Measurements from ENCODE around the gene MCM5. TPM values are rescaled to one million over a fixed set of nuclear protein-coding genes. Genes with fewer than 3 reads are reported as not detected.

MCM5 gene
- polyA plus RNA-seq, 3 donors, result 23.4 to 39.8 (median 25.5) TPM

GRCh38 chr22:35418088-35418487 lies 18.1 kb downstream of the MCM5 start:
- peak overlapping the region in 5 of 7 donors; percentile 6 to 82 (median 63) for H3K27ac Mint-ChIP-seq

DNA sequence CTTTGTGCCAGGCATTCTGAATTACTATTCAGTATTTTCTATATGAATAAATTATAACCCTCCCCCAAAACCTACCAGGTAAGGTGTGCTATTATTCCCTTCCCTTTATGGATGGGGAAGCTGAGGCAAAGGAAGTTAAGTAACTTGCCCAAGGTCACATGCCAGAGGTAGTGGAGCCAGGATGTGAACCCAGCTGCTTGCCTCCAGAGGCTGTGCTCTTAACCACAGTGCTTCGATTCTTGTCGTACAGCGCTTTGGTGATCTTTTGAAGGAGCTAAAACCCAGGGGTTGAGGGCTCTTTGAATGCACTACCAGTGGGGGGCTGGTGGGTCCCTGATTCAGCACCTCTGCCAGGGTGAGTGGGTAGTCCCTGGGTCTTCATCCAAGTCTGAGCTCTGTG lies 18.8 kb downstream of the MCM5 start:
- TF ChIP-seq, protein P1, sequence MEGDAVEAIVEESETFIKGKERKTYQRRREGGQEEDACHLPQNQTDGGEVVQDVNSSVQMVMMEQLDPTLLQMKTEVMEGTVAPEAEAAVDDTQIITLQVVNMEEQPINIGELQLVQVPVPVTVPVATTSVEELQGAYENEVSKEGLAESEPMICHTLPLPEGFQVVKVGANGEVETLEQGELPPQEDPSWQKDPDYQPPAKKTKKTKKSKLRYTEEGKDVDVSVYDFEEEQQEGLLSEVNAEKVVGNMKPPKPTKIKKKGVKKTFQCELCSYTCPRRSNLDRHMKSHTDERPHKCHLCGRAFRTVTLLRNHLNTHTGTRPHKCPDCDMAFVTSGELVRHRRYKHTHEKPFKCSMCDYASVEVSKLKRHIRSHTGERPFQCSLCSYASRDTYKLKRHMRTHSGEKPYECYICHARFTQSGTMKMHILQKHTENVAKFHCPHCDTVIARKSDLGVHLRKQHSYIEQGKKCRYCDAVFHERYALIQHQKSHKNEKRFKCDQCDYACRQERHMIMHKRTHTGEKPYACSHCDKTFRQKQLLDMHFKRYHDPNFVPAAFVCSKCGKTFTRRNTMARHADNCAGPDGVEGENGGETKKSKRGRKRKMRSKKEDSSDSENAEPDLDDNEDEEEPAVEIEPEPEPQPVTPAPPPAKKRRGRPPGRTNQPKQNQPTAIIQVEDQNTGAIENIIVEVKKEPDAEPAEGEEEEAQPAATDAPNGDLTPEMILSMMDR (IDR thresholded peaks at IDR 0.05), result no peak
- no peaks in the 10 kb centered on the region for H3K27me3 ChIP-seq (ENCODE audit: control insufficient read depth in 2 of 2, insufficient read depth in 2 of 2, low read length in 2 of 2)
- peaks cover 4% of the 10 kb centered on the region for H3K79me2 ChIP-seq (ENCODE audit: insufficient read depth, low read length)
- H3K9ac ChIP-seq (ENCODE audit: insufficient read depth, low read length, poor library complexity, severe bottlenecking), result no peak overlapping the region
- H3K9me3 ChIP-seq (replicated peaks in 1 of 2; ENCODE audit: control insufficient read depth in 1 of 2, insufficient read depth in 1 of 2, low read length in 2 of 2), result no peaks in the 10 kb centered on the region
- Mint-ChIP-seq H3K9me3 (no peaks in the 10 kb centered on the region), H3K4me3 (no peak overlapping the region), H3K27me3 (ENCODE audit: low read depth in 3 of 3) (no peaks in the 10 kb centered on the region), H3K4me1 (peaks cover 15% of the 10 kb centered on the region), H3K36me3 (peaks cover 83 to 87% of the 10 kb centered on the region in 2 donors), H3K27ac (peak overlapping the region in 4 of 7 donors; percentile 63 to 75 (median 68))
- no peak overlapping the region for H2AFZ ChIP-seq (ENCODE audit: insufficient read depth, low read depth, low read length, poor library complexity, severe bottlenecking)
- H3K27ac ChIP-seq (ENCODE audit: low read depth in 1 of 2, low read length in 2 of 2), result peak overlapping the region in 1 of 2 donors; percentile 73
- peak in 1 of 3 donors; percentile 17 for DNase-seq
- 20% methylated on average over 3 of the region's 3 CpGs for WGBS (ENCODE audit: insufficient coverage)
- intact Hi-C loops (cut with micrococcal nuclease), result no loop called here
- H3K4me2 ChIP-seq (replicated peaks; ENCODE audit: extremely low read depth, low read length, poor library complexity, severe bottlenecking), result no peak overlapping the region
- H4K20me1 ChIP-seq (ENCODE audit: insufficient read depth, low read length), result no peaks in the 10 kb centered on the region
- no peak overlapping the region for H3K4me3 ChIP-seq (replicated peaks in 1 of 3; ENCODE audit: low read depth in 2 of 3, low read length in 3 of 3)
- peaks cover 84 to 95% of the 10 kb centered on the region in 2 donors for H3K36me3 ChIP-seq (replicated peaks in 1 of 2; ENCODE audit: control insufficient read depth in 1 of 2, insufficient read depth in 2 of 2, low read length in 2 of 2)
- peaks cover 6 to 16% of the 10 kb centered on the region in 2 donors for H3K4me1 ChIP-seq (ENCODE audit: control insufficient read depth in 1 of 2, insufficient read depth in 2 of 2, low read length in 2 of 2)

More at GRCh38 chr22:35418088-35418487, 18.1 kb downstream of the MCM5 start:
- no peak overlapping the region for H2AFZ ChIP-seq (ENCODE audit: insufficient read depth, low read depth, low read length, poor library complexity, severe bottlenecking)
- H3K79me2 ChIP-seq (ENCODE audit: insufficient read depth, low read length), result peaks cover 4% of the 10 kb centered on the region
- DNase-seq, result no peak
- Mint-ChIP-seq H3K4me1 (peaks cover 15% of the 10 kb centered on the region), H3K27me3 (ENCODE audit: low read depth in 3 of 3) (no peaks in the 10 kb centered on the region), H3K9me3 (no peaks in the 10 kb centered on the region), H3K36me3 (peaks cover 82 to 87% of the 10 kb centered on the region in 2 donors), H3K4me3 (no peak overlapping the region)
- peaks cover 83 to 95% of the 10 kb centered on the region in 2 donors for H3K36me3 ChIP-seq (replicated peaks in 1 of 2; ENCODE audit: control insufficient read depth in 1 of 2, insufficient read depth in 2 of 2, low read length in 2 of 2)
- H3K9ac ChIP-seq (ENCODE audit: insufficient read depth, low read length, poor library complexity, severe bottlenecking), result no peak overlapping the region
- intact Hi-C loops (cut with micrococcal nuclease), result no loop called here
- no peaks in the 10 kb centered on the region for H4K20me1 ChIP-seq (ENCODE audit: insufficient read depth, low read length)
- no peak overlapping the region for H3K4me2 ChIP-seq (replicated peaks; ENCODE audit: extremely low read depth, low read length, poor library complexity, severe bottlenecking)
- H3K4me3 ChIP-seq (replicated peaks in 1 of 3; ENCODE audit: low read depth in 2 of 3, low read length in 3 of 3), result no peak overlapping the region
- no peaks in the 10 kb centered on the region for H3K9me3 ChIP-seq (replicated peaks in 1 of 2; ENCODE audit: control insufficient read depth in 1 of 2, insufficient read depth in 1 of 2, low read length in 2 of 2)
- TF ChIP-seq, protein P1 (IDR thresholded peaks at IDR 0.05), result no peak
- 100% methylated on average over 1 of the region's 8 CpGs for WGBS (ENCODE audit: insufficient coverage)
- H3K27me3 ChIP-seq (ENCODE audit: control insufficient read depth in 2 of 2, insufficient read depth in 2 of 2, low read length in 2 of 2), result no peaks in the 10 kb centered on the region
- peaks cover 6 to 16% of the 10 kb centered on the region in 2 donors for H3K4me1 ChIP-seq (ENCODE audit: control insufficient read depth in 1 of 2, insufficient read depth in 2 of 2, low read length in 2 of 2)
- H3K27ac ChIP-seq (ENCODE audit: low read depth in 1 of 2, low read length in 2 of 2), result peak overlapping the region in 1 of 2 donors; percentile 56
